Measurements from ENCODE around the gene MOB3B.
"Not testable (repeated sequence)": the region's sequence is repeated elsewhere in the genome, so short reads cannot be mapped to it uniquely, and the experiment has no call there.

MOB3B gene

GRCh38 chr9:27422279-27422834 is 107.3 kb downstream of the MOB3B start:
- no peak for DNase-seq (ENCODE audit: low spot score)

- DNase-seq (ENCODE audit: low spot score) = no peak
Observed at GRCh38 chr9:27421577-27421976, 108.0 kb downstream of the MOB3B start.

- not testable (repeated sequence) for DNase-seq (ENCODE audit: low spot score)
Observed at GRCh38 chr9:27419558-27419957, 110.1 kb downstream of the MOB3B start.

GRCh38 chr9:27414220-27414761 is 115.3 kb downstream of the MOB3B start:
- DNase-seq (ENCODE audit: low spot score) = no peak

GRCh38 chr9:27413511-27414219 is 115.9 kb downstream of the MOB3B start:
- no peak for DNase-seq (ENCODE audit: low spot score)

- no peak for DNase-seq (ENCODE audit: low spot score)
Observed at GRCh38 chr9:27412963-27413362, 116.7 kb downstream of the MOB3B start.

GRCh38 chr9:27412081-27412480 is 117.5 kb downstream of the MOB3B start:
- DNase-seq (ENCODE audit: low spot score) = no peak

- no peak for DNase-seq (ENCODE audit: low spot score)
Observed at GRCh38 chr9:27408482-27408881, 121.1 kb downstream of the MOB3B start.

GRCh38 chr9:27408001-27408400 is 121.6 kb downstream of the MOB3B start:
- DNase-seq (ENCODE audit: low spot score) = peak; percentile 12

- no peak for DNase-seq (ENCODE audit: low spot score)
Observed at GRCh38 chr9:27407491-27407890, 122.1 kb downstream of the MOB3B start.

- no peak for DNase-seq (ENCODE audit: low spot score)
Observed at GRCh38 chr9:27404661-27405060, 125.0 kb downstream of the MOB3B start.

GRCh38 chr9:27402626-27403025 is 127.0 kb downstream of the MOB3B start:
- no peak for DNase-seq (ENCODE audit: low spot score)

- DNase-seq (ENCODE audit: low spot score) = no peak
Observed at GRCh38 chr9:27400334-27400880, 129.2 kb downstream of the MOB3B start.

- no peak for DNase-seq (ENCODE audit: low spot score)
Observed at GRCh38 chr9:27398982-27399653, 130.5 kb downstream of the MOB3B start.

- DNase-seq (ENCODE audit: low spot score) = no peak
Observed at GRCh38 chr9:27396495-27396894, 133.1 kb downstream of the MOB3B start.

GRCh38 chr9:27395484-27395921 is 134.1 kb downstream of the MOB3B start:
- DNase-seq (ENCODE audit: low spot score) = no peak

- no peak for DNase-seq (ENCODE audit: low spot score)
Observed at GRCh38 chr9:27394826-27395201, 134.8 kb downstream of the MOB3B start.

- DNase-seq (ENCODE audit: low spot score) = no peak
Observed at GRCh38 chr9:27394154-27394825, 135.3 kb downstream of the MOB3B start.

GRCh38 chr9:27393054-27393846 is 136.4 kb downstream of the MOB3B start:
- DNase-seq (ENCODE audit: low spot score) = no peak

GRCh38 chr9:27392451-27392850 is 137.2 kb downstream of the MOB3B start:
- DNase-seq (ENCODE audit: low spot score) = no peak
